GM12875 (cell line): ENCODE results near the gene AKR1E2.

ENCODE experiments used
- H3K4me3 ChIP-seq: one replicate; pipeline ENCODE4 v1.5.1; 2011; ENCODE audit warnings: low read depth, low read length, control low read depth
- TF ChIP-seq, protein P1 (sequence below): IDR thresholded peaks from 2 replicates; pipeline ENCODE4 v1.5.1; 2011; ENCODE audit warnings: low read depth, mild to moderate bottlenecking, control low read depth, inconsistent platforms, low read length, moderate library complexity, borderline replicate concordance; ENCODE audit not compliant: insufficient read depth

Gene AKR1E2

DNA sequence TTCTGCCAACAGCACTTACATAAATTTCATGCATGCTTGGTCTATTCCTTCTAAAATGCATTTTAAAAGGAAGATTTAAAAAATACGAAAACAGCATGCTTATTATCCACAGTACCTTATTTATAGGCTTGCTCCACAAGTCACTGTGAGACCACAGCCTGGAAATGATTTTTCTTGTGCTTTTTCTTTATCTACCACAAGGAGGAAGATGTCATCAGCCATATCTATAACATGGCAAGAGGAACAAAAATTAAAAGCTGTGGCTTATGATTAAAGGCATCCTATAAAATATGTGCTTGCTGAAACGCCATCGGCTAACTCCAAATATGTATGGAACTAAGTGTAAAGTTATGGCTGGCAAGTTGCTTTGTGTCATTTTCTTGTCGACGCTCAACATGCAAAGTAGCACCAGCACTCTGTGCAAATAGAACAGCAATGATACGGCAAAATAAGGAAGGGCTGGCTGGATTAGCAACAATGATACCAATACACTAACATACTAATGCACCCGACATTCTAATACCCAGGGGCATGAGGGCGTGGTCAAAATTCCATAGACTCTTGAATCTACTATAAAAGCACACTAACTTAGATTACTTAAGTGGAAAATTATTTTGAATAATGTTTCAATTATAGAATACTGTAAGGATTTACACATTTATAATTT lies 41.2 kb upstream of the AKR1E2 start:
- no peak overlapping the region for H3K4me3 ChIP-seq
- TF ChIP-seq, protein P1, sequence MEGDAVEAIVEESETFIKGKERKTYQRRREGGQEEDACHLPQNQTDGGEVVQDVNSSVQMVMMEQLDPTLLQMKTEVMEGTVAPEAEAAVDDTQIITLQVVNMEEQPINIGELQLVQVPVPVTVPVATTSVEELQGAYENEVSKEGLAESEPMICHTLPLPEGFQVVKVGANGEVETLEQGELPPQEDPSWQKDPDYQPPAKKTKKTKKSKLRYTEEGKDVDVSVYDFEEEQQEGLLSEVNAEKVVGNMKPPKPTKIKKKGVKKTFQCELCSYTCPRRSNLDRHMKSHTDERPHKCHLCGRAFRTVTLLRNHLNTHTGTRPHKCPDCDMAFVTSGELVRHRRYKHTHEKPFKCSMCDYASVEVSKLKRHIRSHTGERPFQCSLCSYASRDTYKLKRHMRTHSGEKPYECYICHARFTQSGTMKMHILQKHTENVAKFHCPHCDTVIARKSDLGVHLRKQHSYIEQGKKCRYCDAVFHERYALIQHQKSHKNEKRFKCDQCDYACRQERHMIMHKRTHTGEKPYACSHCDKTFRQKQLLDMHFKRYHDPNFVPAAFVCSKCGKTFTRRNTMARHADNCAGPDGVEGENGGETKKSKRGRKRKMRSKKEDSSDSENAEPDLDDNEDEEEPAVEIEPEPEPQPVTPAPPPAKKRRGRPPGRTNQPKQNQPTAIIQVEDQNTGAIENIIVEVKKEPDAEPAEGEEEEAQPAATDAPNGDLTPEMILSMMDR, result no peak

DNA sequence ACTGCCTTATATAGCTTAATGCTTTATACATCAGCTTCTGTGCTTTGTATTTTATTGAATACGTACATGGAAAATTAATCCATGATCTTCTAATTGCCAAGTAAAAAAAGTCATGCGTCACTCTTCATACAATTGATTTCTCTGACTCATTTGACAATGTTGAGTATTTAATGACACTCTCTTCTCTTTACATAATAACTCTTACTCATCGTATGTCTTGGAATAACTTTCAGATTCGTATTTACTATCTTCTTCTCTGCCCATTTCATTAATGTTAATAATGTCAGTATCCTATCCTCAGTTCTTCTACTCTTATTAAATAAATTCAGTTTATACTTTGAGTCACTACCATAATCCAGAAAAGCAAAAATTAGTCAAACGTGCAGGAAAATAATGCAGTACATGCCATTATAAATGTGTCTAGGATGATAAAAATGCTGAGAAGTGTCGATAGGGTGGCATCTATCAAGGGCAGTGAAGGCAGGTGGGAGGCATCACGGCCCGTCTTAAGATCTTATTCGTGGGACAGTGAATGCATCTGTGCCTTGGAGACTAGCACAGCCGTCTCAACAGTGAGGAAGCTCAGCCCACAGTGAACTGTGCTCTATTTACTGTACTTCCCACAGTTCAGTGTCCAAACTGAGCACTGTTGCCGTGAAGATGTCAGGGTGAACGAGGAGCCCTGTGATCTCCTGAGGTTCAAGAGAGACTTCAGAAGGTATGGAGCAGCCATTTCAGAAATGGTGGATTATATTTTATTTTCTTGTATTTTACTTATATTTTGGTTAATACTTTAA lies 39.8 kb upstream of the AKR1E2 start:
- TF ChIP-seq, protein P1, result no peak

DNA sequence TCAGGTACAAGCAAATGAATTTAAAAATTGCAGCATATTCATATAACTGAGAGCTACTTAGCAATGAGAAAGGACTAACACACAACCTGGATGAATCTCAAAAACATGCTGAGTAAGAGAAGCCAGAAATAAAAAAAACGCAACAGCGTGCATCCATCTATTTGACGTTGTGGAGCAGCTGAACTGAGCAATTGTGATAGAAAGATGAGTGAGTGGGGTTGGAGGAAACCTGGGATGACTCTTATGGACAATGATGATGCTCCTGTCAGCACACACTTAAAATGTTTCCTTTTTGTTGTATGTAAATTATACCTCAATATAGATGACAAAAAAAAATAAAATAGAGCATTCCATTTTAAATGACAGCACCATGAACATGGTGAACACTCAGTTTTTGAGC lies 36.0 kb upstream of the AKR1E2 start:
- H3K4me3 ChIP-seq, result no peak overlapping the region
- TF ChIP-seq, protein P1, result no peak

More for the DNA sequence above, 39.8 kb upstream of the AKR1E2 start:
- H3K4me3 ChIP-seq, result no peak overlapping the region

DNA sequence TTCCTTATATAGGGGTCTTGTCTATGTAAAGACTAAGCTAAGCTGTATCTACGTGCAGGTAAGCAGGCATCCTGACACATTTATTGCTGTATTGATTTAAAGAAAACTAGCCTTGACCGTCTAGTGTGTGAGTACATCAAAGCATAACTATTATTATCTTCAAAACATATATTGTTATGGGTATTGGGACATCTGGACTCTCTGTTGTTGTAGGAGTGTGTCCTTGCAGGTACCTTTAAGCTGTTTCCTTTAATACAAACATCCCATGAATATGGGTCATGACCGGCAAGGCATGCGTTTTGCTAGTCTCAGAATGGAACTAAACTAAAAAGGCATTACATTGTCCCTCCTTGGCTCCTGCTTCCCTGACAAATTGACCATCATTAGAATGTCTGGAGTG lies 35.1 kb upstream of the AKR1E2 start:
- TF ChIP-seq, protein P1, result no peak
- no peak overlapping the region for H3K4me3 ChIP-seq

DNA sequence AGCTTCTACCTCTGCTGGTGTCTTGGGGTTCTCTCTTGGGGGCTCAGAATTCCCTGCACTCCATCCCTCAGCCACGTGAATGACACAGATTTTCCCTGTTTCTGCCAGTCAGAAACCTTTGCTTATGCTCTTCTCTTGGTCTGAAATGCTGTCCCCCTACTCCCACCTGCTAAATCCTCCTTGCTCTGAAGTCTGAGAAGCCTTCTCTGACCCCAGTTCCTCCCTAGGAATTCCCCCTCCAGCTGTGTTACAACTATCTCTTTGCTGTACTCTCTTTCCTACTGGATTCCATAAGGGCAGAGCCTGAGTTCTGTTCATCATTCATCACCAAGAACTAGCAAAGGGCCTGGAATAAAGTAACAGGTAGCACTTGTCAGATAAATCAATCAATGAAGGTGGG lies 33.6 kb upstream of the AKR1E2 start:
- TF ChIP-seq, protein P1, result no peak

DNA sequence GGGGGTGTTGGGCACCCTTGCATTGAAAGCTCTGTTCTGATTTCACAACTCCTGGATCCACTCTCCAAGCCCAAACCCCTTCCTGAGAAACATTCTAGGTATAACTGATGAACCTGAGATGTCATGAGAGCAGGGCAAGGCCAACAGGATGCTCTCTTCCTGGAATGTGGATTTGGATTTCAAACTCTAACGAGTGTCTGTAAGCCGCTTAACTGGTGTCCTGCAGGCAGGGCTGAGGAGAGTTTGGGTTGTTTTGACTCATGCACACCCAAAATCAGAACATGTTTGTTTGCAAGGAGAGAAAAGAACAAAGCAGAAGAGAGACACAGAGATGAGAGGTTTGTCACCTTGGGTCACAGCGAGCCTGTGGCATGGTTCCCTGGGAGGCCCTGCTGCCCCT lies 24.6 kb upstream of the AKR1E2 start:
- no peak overlapping the region for H3K4me3 ChIP-seq
- TF ChIP-seq, protein P1, result no peak

More for the DNA sequence above, 33.6 kb upstream of the AKR1E2 start:
- no peak overlapping the region for H3K4me3 ChIP-seq

DNA sequence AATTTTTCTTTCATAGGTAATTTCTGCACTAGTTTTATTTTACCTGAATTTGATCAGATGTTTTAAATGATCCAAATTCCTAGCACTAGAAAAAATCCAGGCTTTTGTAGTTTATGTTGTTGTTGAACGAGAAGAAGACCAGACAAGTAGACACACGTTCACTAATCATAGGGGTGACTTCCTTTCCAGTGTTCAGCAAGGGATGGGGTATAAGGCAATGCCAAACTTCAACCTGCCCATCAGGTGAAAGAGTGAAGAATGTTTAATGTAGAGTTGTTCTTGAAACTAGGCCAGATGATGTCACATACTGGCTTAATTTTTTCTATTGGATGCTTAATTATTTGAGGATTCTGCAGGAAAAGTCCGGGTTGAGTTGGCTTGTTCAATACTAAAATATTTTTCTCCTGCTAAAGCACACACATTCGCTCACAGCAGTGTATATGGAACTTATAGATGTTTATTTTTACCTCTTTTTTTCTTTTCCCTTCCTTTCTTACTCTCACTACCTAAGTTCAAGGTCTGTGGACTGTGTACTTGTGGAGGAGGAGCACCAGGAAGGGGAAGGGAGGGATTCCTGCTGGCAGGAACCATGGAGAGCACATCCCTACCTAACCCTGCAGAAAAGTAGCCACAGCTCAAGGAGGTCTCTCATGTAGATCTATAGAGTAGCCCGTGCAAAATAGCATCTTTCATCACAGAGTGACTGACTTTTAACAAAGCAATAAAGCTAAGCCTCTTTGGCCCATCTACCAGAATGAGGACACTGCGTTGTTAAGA lies 23.1 kb upstream of the AKR1E2 start:
- TF ChIP-seq, protein P1, result no peak
- no peak overlapping the region for H3K4me3 ChIP-seq
